ENCODE measurements around the gene TRAPPC14.
"Not testable (repeated sequence)": the region's sequence is repeated elsewhere in the genome, so short reads cannot be mapped to it uniquely, and the experiment has no call there.

TRAPPC14 gene

GRCh38 chr7:100158229-100159098 is at the start of gene TRAPPC14:
TSS of gene TRAPPC14 (minus strand) at chr7:100158723. CDS start at chr7:100158499, 224 bp downstream.
- DNase-seq: peak; percentile 95

- DNase-seq: no peak
Measured at GRCh38 chr7:100204454-100204853, 45.9 kb upstream of the TRAPPC14 start.

GRCh38 chr7:100200693-100201092 is 42.2 kb upstream of the TRAPPC14 start:
- DNase-seq: peak; percentile 48

- DNase-seq: no peak
Measured at GRCh38 chr7:100198266-100198665, 39.7 kb upstream of the TRAPPC14 start.

GRCh38 chr7:100195901-100196322 is 37.4 kb upstream of the TRAPPC14 start:
- not testable (repeated sequence) for DNase-seq

GRCh38 chr7:100195222-100195621 is 36.7 kb upstream of the TRAPPC14 start:
- DNase-seq: no peak

- DNase-seq: no peak
Measured at GRCh38 chr7:100192969-100193368, 34.4 kb upstream of the TRAPPC14 start.

- DNase-seq: not testable (repeated sequence)
Measured at GRCh38 chr7:100192281-100192862, 33.8 kb upstream of the TRAPPC14 start.

- DNase-seq: no peak
Measured at GRCh38 chr7:100191775-100192174, 33.3 kb upstream of the TRAPPC14 start.

GRCh38 chr7:100190048-100190711 is 31.7 kb upstream of the TRAPPC14 start:
- DNase-seq: peak; percentile 36

- DNase-seq: no peak
Measured at GRCh38 chr7:100189061-100189460, 30.5 kb upstream of the TRAPPC14 start.

GRCh38 chr7:100185726-100186125 is 27.2 kb upstream of the TRAPPC14 start:
- no peak for DNase-seq

GRCh38 chr7:100183090-100183489 is 24.6 kb upstream of the TRAPPC14 start:
- not testable (repeated sequence) for DNase-seq

GRCh38 chr7:100182616-100183015 is 24.1 kb upstream of the TRAPPC14 start:
- not testable (repeated sequence) for DNase-seq

GRCh38 chr7:100180084-100180483 is 21.6 kb upstream of the TRAPPC14 start:
- DNase-seq: not testable (repeated sequence)

- peak; percentile 99 for DNase-seq
Measured at GRCh38 chr7:100177045-100178001, 18.8 kb upstream of the TRAPPC14 start, which contains the start of the genes GPC2 and STAG3. TSS of gene GPC2 (minus strand) at chr7:100177381. CDS start at chr7:100177199, 182 bp downstream. TSS of gene STAG3 (plus strand) at chr7:100177918. CDS start at chr7:100180557, 2,639 bp downstream.

GRCh38 chr7:100176096-100177044 is 17.8 kb upstream of the TRAPPC14 start:
- DNase-seq: no peak

- DNase-seq: no peak
Measured at GRCh38 chr7:100175296-100175935, 16.9 kb upstream of the TRAPPC14 start.

- no peak for DNase-seq
Measured at GRCh38 chr7:100174582-100174981, 16.1 kb upstream of the TRAPPC14 start.

- DNase-seq: no peak
Measured at GRCh38 chr7:100173806-100174495, 15.4 kb upstream of the TRAPPC14 start.

All from DMS53 (cell line).